HepG2 (cell line): ENCODE results near the gene LCORL. TPM values are rescaled to one million over a fixed set of nuclear protein-coding genes. Genes with fewer than 3 reads are reported as not detected.
A peak's percentile ranks its signal among the peaks of the same experiment; 100 is the strongest.

ENCODE experiments used
- FOXK2 ChIP-seq: fragments of 450-650 bp; IDR thresholded peaks from 2 replicates; pipeline ENCODE4 v1.6.1; 2016
- HMGA1 ChIP-seq: sonication (generic); formaldehyde crosslinking; conservative IDR thresholded peaks from 2 replicates; pipeline ENCODE4 v1.4.0; 2020; ENCODE audit warnings: missing genetic modification reagents
- JDP2 ChIP-seq: sonication (generic); formaldehyde crosslinking; IDR thresholded peaks from 2 replicates; pipeline ENCODE4 v1.8.1; 2022; ENCODE audit warnings: missing genetic modification reagents, borderline replicate concordance
- KDM2A ChIP-seq: sonication (generic); formaldehyde crosslinking; IDR thresholded peaks from 2 replicates; pipeline ENCODE4 v1.4.0; 2020; ENCODE audit warnings: low read depth, missing genetic modification reagents, borderline replicate concordance
- MEIS2 ChIP-seq: sonication (generic); formaldehyde crosslinking; IDR thresholded peaks from 2 replicates; pipeline ENCODE4 v1.9.0; 2021; ENCODE audit warnings: mild to moderate bottlenecking, missing genetic modification reagents
- NCOA5 ChIP-seq: sonication (generic); formaldehyde crosslinking; IDR thresholded peaks from 2 replicates; pipeline ENCODE4 v1.4.0; 2020; ENCODE audit warnings: missing genetic modification reagents
- NFIC ChIP-seq: IDR thresholded peaks from 2 replicates; pipeline ENCODE4 v1.6.1; 2012; ENCODE audit warnings: mild to moderate bottlenecking, low read length, inconsistent platforms
- NFYC ChIP-seq: IDR thresholded peaks from 2 replicates; pipeline ENCODE4 v1.6.1; 2016; ENCODE audit warnings: missing genetic modification reagents, missing compliant biosample characterization
- RFX5 ChIP-seq: IDR thresholded peaks from 2 replicates; pipeline ENCODE4 v1.6.1; 2011; ENCODE audit warnings: low read depth, low read length, improper control_type of control experiment
- RFXANK ChIP-seq: IDR thresholded peaks from 2 replicates; pipeline ENCODE4 v1.6.1; 2016
- SP4 ChIP-seq: sonication (generic); formaldehyde crosslinking; IDR thresholded peaks from 2 replicates; pipeline ENCODE4 v1.8.1; 2023; ENCODE audit warnings: mild to moderate bottlenecking, missing genetic modification reagents
- SPEN ChIP-seq: sonication (generic); formaldehyde crosslinking; IDR thresholded peaks from 2 replicates; pipeline ENCODE4 v1.5.1; 2020; ENCODE audit warnings: low read depth, mild to moderate bottlenecking, missing genetic modification reagents
- SRF ChIP-seq: IDR thresholded peaks from 2 replicates; pipeline ENCODE4 v1.6.1; 2011; ENCODE audit warnings: mild to moderate bottlenecking, low read depth, low read length, moderate library complexity
- ZFP62 ChIP-seq: sonication (generic); formaldehyde crosslinking; IDR thresholded peaks from 2 replicates; pipeline ENCODE4 v1.4.0; 2020; ENCODE audit warnings: missing genetic modification reagents
- ZNF615 ChIP-seq: sonication (generic); formaldehyde crosslinking; IDR thresholded peaks from 2 replicates; pipeline ENCODE4 v1.5.0; 2020; ENCODE audit warnings: mild to moderate bottlenecking, missing genetic modification reagents, borderline replicate concordance
- polyA plus RNA-seq, 8 experiments: library from polyadenylated mRNA; depleted of rRNA in 3 of 8; stranded (reverse) in 7 of 8; unstranded in 1 of 8; fragments of >200 nt; fragmentation: Illumina TruSeq in 4 of 8; extraction: Trizol in 4 of 8; gene quantifications; 2 replicates each; pipeline versions ENCODE4 v1.2.1 to v1.2.3, GENCODE V29; 2011 to 2016; ENCODE audit warnings: low read depth in 4 of 8, missing spikeins in 1 of 8, mixed read lengths in 1 of 8; ENCODE audit not compliant: insufficient read depth in 1 of 8
- total RNA-seq, 5 experiments: library from RNA; depleted of rRNA; stranded (reverse); fragments of >200 nt; fragmentation: Illumina TruSeq; extraction: Trizol; gene quantifications; 2 replicates each; pipeline ENCODE4 v1.2.3, GENCODE V29; 2016; ENCODE audit warnings: low read depth in 1 of 5
- TF ChIP-seq, protein P1 (sequence below): sonication (generic); formaldehyde crosslinking; IDR thresholded peaks from 2 replicates; pipeline ENCODE4 v1.4.0; 2020; ENCODE audit warnings: missing genetic modification reagents
- TF ChIP-seq, protein P2 (sequence below): sonication (generic); formaldehyde crosslinking; IDR thresholded peaks from 2 replicates; pipeline ENCODE4 v1.4.0; 2020; ENCODE audit warnings: missing genetic modification reagents, borderline replicate concordance
- TF ChIP-seq, protein P3 (sequence below): sonication (generic); formaldehyde crosslinking; IDR thresholded peaks from 2 replicates; pipeline ENCODE4 v1.5.1; 2020; ENCODE audit warnings: missing genetic modification reagents, mild to moderate bottlenecking, borderline replicate concordance
- TF ChIP-seq, protein P4 (sequence below): sonication (generic); formaldehyde crosslinking; IDR thresholded peaks from 2 replicates; pipeline ENCODE4 v1.4.0; 2020; ENCODE audit warnings: missing genetic modification reagents

The LCORL gene
- total and polyA plus RNA-seq, 2 of the 13 experiments (the other 11 are each of a cell fraction or from before 2014, with no cell fraction given) = 5.3 to 14.5 TPM

DNA sequence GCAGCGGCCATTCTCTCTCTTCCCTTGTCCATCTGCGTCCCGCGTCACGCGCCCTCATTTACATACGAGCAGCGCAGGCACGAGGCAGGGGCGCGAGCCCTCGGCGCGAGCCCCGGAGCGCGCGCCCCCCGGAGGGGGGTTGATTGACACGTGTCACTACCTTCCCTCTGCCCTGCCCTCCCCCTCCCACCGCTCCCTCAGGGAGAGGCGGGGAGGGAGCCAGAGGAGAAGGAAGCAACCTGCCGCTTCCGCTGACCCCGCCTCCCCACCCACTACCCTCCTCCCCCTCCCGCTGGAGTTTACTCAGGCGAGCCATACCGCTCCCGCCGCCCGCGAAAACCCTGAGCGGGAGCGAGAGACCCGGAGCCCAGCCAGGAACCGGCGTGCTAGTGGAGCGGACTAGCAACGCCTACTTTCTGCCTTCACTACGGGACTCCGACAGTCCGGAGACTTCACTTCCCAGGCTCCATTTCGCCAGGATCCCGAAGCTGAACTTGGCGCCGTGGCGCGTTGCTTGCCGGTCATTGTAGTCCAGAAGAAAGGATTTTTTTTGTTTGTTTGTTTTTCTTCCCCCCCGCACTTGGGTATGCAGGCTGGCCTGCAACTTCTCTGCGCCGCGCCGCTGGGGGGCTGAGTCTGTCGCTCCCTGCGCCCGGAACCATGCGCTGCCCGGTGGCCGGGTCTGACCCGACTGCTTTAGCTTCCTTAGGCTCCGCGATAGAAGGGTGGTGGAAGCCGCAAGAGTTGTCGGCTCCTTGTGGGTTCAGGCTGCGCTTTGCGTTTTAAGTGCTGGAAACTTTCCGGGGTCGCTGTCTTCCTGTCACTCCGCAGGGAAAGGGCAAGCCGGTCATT is at the start of gene LCORL (continued):
- TF ChIP-seq FOXK2 (no peak; the same call in 1 of the 2 replicates), MEIS2 (CRISPR knock-in tag) (peak; percentile 99), SP4 (peak; percentile 36; the same call in 1 of the 2 replicates), RFX5 (no peak), ZFP62 (CRISPR knock-in tag) (no peak), KDM2A (CRISPR knock-in tag) (peak; percentile 82; the same call in 1 of the 2 replicates), NCOA5 (CRISPR knock-in tag) (no peak), RFXANK (CRISPR knock-in tag) (no peak), NFIC (no peak), SRF (no peak), JDP2 (CRISPR knock-in tag) (no peak), NFYC (CRISPR knock-in tag) (no peak; the same call in 1 of the 2 replicates), SPEN (no peak), HMGA1 (CRISPR knock-in tag) (no peak), ZNF615 (no peak)
- TF ChIP-seq, protein P1, sequence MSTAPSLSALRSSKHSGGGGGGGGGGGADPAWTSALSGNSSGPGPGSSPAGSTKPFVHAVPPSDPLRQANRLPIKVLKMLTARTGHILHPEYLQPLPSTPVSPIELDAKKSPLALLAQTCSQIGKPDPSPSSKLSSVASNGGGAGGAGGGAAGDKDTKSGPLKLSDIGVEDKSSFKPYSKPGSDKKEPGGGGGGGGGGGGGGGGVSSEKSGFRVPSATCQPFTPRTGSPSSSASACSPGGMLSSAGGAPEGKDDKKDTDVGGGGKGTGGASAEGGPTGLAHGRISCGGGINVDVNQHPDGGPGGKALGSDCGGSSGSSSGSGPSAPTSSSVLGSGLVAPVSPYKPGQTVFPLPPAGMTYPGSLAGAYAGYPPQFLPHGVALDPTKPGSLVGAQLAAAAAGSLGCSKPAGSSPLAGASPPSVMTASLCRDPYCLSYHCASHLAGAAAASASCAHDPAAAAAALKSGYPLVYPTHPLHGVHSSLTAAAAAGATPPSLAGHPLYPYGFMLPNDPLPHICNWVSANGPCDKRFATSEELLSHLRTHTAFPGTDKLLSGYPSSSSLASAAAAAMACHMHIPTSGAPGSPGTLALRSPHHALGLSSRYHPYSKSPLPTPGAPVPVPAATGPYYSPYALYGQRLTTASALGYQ (CRISPR knock-in tag) = peak; percentile 23; the same call in 1 of the 2 replicates
- TF ChIP-seq, protein P2, sequence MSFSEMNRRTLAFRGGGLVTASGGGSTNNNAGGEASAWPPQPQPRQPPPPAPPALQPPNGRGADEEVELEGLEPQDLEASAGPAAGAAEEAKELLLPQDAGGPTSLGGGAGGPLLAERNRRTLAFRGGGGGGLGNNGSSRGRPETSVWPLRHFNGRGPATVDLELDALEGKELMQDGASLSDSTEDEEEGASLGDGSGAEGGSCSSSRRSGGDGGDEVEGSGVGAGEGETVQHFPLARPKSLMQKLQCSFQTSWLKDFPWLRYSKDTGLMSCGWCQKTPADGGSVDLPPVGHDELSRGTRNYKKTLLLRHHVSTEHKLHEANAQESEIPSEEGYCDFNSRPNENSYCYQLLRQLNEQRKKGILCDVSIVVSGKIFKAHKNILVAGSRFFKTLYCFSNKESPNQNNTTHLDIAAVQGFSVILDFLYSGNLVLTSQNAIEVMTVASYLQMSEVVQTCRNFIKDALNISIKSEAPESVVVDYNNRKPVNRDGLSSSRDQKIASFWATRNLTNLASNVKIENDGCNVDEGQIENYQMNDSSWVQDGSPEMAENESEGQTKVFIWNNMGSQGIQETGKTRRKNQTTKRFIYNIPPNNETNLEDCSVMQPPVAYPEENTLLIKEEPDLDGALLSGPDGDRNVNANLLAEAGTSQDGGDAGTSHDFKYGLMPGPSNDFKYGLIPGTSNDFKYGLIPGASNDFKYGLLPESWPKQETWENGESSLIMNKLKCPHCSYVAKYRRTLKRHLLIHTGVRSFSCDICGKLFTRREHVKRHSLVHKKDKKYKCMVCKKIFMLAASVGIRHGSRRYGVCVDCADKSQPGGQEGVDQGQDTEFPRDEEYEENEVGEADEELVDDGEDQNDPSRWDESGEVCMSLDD (CRISPR knock-in tag) = no peak
- TF ChIP-seq, protein P3, sequence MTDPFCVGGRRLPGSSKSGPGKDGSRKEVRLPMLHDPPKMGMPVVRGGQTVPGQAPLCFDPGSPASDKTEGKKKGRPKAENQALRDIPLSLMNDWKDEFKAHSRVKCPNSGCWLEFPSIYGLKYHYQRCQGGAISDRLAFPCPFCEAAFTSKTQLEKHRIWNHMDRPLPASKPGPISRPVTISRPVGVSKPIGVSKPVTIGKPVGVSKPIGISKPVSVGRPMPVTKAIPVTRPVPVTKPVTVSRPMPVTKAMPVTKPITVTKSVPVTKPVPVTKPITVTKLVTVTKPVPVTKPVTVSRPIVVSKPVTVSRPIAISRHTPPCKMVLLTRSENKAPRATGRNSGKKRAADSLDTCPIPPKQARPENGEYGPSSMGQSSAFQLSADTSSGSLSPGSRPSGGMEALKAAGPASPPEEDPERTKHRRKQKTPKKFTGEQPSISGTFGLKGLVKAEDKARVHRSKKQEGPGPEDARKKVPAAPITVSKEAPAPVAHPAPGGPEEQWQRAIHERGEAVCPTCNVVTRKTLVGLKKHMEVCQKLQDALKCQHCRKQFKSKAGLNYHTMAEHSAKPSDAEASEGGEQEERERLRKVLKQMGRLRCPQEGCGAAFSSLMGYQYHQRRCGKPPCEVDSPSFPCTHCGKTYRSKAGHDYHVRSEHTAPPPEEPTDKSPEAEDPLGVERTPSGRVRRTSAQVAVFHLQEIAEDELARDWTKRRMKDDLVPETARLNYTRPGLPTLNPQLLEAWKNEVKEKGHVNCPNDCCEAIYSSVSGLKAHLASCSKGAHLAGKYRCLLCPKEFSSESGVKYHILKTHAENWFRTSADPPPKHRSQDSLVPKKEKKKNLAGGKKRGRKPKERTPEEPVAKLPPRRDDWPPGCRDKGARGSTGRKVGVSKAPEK (CRISPR knock-in tag) = no peak
- TF ChIP-seq, protein P4, sequence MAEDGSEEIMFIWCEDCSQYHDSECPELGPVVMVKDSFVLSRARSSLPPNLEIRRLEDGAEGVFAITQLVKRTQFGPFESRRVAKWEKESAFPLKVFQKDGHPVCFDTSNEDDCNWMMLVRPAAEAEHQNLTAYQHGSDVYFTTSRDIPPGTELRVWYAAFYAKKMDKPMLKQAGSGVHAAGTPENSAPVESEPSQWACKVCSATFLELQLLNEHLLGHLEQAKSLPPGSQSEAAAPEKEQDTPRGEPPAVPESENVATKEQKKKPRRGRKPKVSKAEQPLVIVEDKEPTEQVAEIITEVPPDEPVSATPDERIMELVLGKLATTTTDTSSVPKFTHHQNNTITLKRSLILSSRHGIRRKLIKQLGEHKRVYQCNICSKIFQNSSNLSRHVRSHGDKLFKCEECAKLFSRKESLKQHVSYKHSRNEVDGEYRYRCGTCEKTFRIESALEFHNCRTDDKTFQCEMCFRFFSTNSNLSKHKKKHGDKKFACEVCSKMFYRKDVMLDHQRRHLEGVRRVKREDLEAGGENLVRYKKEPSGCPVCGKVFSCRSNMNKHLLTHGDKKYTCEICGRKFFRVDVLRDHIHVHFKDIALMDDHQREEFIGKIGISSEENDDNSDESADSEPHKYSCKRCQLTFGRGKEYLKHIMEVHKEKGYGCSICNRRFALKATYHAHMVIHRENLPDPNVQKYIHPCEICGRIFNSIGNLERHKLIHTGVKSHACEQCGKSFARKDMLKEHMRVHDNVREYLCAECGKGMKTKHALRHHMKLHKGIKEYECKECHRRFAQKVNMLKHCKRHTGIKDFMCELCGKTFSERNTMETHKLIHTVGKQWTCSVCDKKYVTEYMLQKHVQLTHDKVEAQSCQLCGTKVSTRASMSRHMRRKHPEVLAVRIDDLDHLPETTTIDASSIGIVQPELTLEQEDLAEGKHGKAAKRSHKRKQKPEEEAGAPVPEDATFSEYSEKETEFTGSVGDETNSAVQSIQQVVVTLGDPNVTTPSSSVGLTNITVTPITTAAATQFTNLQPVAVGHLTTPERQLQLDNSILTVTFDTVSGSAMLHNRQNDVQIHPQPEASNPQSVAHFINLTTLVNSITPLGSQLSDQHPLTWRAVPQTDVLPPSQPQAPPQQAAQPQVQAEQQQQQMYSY (CRISPR knock-in tag) = peak; percentile 81; the same call in 1 of the 2 replicates
